OCI-LY1 (cell line): ENCODE measurements around the gene LTN1.

Experiments used
- EZH2 ChIP-seq: fragments of 200-600 bp; sonication (generic), shearing (Covaris generic); IDR thresholded peaks from 2 replicates; pipeline ENCODE4 v1.8.0; 2017; ENCODE audit warnings: borderline replicate concordance, mixed run types, mild to moderate bottlenecking, antibody characterized with exemption, low read length, moderate library complexity, mixed read lengths
- TF ChIP-seq, protein P1 (sequence below): fragments of 200-600 bp; sonication (generic), shearing (Covaris generic); IDR thresholded peaks from 2 replicates; pipeline ENCODE4 v1.5.1; 2017; ENCODE audit warnings: mild to moderate bottlenecking, antibody characterized with exemption, low read length, moderate library complexity, mixed read lengths

DNA sequence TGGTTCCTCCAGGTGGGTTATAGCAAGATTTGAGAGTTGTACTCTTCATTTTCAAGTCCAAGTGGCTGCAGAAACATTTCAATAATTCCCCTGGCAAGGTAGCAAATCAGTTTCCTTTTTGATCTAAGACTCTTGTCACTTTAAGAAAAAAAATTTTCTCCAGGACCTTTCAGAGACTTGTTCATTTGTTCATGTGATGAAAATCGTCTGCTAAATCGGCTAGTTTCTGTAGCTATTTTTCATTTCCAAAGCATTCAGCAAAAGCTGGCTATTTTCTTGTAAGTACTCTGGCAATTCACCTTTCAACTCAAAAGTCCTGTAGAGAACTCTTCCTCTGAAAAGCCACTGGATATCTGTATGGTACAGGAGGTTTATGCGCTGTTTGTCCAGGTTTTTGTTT, 93.5 kb downstream of the LTN1 start:
- TF ChIP-seq, protein P1, sequence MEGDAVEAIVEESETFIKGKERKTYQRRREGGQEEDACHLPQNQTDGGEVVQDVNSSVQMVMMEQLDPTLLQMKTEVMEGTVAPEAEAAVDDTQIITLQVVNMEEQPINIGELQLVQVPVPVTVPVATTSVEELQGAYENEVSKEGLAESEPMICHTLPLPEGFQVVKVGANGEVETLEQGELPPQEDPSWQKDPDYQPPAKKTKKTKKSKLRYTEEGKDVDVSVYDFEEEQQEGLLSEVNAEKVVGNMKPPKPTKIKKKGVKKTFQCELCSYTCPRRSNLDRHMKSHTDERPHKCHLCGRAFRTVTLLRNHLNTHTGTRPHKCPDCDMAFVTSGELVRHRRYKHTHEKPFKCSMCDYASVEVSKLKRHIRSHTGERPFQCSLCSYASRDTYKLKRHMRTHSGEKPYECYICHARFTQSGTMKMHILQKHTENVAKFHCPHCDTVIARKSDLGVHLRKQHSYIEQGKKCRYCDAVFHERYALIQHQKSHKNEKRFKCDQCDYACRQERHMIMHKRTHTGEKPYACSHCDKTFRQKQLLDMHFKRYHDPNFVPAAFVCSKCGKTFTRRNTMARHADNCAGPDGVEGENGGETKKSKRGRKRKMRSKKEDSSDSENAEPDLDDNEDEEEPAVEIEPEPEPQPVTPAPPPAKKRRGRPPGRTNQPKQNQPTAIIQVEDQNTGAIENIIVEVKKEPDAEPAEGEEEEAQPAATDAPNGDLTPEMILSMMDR: no peak
- no peak for TF ChIP-seq EZH2
